ENCODE results near the gene CNTN6. TPM values are rescaled to one million over a fixed set of nuclear protein-coding genes. Genes with fewer than 3 reads are reported as not detected.
A peak's percentile ranks its signal among the peaks of the same experiment; 100 is the strongest.

Gene CNTN6
- 3.5 TPM for total RNA-seq

DNA sequence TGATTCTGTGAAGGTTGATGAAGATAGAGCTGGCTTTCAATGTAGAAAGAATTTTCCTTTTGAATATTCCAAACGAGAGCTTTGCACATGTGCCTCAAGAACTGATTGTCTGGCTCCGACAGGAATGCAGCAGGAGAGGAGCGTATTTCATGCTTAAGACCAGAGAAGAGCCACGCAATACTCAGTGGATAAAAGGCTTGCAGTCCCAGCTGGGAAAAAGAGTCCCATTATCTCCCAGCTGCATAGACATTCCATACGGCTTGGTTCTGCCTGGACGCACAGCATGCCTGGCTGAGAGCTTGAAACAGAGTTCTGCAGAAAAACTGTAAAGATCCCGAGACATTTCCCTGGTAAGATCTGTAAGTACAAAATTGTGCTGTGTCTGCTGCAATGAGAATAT is at the start of gene CNTN6:
Gene CNTN6, plus strand, starts transcription at position 254 of the 400 bp plus-strand sequence. CDS start 54,985 bp downstream, outside the sequence.
- DNase-seq: peak; percentile 43

DNA sequence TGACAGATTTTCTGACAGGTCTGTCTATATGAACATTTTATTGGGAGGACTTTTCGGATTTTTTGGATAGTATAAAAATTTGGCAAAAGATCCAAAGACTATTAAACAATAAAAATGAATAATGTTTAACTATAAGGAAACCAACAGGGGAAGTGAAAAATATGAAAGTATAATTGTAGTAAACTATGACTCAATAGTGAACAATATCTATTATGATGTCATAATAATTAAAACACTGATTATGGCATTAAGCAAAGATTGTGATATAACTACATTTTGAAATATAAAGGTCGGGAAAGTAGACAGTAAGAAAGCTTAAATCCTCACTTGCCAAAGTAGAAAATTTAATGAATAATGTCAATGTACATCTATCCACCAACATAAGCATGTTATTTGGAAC is 44.3 kb upstream of the CNTN6 start:
- no peak for DNase-seq

DNA sequence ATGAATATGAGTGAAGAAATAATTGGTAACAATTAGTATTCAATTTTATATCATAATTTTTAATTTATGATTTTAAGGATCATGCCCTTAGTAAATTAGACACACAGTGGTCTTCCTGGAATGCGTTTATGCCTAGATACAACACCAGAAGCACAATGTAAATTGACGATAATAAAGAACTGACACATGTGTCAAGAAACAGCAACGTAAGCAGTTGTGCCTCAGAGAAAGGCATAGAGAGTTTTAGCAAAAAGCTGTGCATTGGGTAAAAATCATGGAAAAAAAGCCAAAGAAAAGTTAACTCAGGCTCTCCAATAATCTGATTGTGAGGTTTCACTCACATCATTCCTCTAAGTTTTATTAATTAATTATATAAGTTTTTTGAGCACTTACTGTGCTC is 37.0 kb upstream of the CNTN6 start:
- no peak for DNase-seq

DNA sequence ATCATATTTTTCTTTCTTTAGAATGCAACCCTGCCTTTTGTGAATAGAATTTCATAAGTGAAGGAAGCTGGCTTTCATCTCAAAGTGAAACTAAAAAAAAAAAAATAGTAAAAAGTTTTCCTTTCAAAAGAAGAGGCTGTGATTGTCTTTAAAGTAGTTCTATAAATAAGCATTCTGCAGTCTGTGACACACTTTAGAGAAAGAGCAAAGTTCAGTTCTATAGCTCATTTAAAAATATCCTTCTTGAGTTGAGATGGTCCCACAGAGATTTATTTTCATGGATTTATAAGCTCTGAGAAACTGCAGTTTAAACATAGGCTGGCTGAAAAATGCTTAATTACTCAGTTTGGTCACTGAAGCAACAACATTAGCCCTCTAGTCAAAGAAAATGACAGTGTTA is 36.1 kb upstream of the CNTN6 start:
- DNase-seq: peak; percentile 18

DNA sequence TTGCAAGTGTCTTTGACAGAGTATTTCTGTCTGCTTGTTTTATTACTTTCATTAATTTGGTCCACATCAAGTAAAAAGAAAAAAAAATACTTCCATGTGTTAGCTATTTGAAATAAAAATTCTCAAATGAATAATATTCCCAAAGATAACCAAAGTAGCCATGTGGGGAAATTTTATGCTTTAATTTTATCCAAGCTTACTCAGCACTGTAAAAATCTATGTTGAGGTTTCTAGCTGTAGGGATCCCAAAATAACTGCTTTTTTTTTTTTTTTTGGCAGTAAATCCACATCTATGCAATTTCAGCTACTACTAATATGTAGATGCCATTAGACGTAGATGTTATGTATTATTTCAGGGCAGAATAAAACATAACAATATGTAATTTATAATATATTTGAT is 35.4 kb upstream of the CNTN6 start:
- DNase-seq: no peak

DNA sequence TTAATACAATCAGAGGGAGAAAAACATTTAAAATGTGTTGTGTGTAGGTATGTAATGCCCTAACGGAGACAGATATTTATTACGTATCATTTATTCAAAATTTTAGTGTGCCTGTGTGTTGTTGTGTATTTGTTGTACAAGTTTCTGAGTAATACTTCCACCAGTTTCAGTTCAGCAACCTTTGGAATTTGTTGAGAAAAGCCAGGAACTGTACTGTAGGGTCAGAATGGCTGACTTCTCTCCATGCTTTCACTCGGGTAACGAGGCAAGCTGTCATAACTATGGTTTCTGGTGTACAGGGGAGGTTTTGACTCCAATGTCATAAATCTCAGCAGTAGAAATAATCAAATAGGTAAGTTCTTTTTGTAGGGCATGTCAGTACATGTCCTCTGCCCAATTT is 23.8 kb upstream of the CNTN6 start:
- DNase-seq: no peak

DNA sequence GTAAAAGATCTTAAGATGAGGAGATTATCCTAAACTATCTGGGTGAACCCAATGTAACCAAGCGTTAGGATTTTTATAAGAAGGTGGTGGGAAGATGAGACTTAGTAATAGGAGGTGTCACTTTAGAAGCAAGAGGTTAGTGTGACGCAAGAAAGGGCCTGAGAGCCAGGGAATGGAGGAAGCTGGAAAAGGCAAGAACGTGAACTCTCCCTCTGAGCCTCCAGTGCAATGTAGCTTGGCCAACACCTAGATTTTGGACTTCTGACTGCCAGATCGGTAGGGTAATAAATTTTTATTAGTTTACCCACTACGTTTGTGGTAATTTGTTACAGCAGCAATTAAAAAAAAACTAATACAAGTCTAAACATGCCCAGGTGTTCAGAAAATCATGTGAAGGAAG is 20.8 kb upstream of the CNTN6 start:
- no peak for DNase-seq

DNA sequence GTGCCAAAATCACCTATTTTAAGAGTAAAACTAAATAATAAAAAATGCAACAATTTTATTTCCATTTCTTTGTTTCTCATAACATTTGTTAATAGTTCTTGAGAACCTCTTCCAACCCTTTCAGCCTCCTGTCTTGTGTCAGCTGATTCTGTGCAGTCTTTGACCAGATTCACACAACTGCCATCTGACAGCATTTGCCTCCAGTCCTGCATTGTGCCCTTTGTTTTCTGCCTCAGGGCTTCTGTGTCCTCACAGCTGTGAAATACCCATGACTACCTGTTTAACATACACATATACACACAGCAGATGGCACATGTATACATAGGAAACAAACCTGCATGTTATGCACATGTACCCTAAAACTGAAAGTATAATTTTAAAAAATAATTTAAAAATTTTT is 13.2 kb upstream of the CNTN6 start:
- no peak for DNase-seq

DNA sequence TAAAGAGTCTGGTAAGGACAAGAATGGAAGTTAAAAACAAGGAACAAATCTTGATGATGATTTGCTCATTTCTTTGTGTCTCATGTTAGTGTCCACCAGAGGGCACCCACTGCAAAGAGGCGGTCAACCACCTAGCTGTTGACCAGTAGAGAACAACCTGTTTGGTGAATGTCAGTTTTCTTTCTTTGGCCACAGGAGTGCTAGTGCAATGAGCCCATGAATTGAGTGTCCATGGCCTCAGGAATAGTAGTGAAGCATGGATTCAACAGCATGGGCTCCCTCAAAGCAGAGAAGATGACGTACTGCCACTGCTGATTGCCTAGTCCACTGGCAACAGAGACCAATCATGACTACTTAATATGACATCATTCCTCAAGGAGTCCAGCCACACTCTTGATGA is 10.7 kb upstream of the CNTN6 start:
- peak; percentile 54 for DNase-seq

DNA sequence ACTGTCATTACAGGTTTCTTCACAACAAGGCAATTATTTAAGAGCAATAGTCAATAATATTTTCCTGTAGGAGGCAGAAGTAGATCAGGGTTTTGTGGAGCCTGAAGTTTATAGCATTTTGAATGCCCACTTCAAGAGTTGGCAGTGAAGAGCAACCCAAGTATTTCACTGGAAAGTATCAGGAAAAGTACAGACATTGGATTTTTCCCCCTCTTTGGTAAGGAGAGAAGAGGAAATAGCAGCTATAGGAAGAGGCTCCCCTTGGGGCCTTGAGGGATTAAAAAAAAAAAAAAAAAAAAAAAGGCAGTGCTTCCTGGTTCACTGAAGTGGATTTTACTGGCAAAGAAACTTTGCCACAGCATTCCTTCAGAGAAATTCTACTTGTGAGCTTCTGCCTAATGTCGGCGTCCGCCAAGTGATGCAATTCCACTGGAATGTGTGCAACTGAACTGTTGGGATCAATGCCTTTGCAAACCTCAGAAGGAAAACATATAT is 5.7 kb upstream of the CNTN6 start:
- DNase-seq: peak; percentile 82

DNA sequence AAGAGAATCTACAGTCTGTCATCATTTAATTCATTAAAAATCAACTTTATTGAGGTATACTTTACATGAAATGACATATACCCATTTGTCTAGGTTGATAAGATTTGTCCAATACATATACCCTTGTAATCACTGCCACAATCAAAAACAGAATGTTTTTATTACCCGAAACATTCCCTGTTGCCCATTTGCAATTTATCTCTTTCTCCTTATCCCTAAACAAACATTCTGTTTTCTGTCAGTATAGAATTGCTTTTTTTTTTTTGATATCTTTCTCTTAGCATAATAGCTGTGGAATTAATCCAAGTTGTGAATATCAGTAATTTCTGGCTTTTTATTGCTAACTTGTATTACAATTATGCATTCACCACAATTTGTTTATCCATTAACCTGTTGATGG is 4.3 kb upstream of the CNTN6 start:
- DNase-seq: no peak

DNA sequence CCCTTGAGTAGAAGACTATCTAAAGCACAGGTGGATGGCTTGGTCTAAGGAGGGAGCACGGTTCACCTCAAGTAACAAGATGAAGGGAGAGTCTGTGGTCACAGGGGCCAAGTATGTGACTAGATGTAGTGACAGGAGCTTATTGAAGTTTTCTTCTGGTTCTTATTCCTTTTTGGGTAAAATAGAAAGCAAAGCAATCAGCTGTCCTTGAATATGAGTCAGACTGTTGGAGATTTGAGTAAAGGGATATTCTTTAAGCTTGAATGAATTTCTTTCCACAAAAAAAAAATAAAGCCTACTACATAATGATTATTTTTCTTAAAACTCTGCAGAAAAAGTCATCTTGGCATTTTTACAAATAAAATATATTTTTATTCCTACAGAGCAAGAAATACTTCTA is 1.5 kb upstream of the CNTN6 start:
- no peak for DNase-seq

DNA sequence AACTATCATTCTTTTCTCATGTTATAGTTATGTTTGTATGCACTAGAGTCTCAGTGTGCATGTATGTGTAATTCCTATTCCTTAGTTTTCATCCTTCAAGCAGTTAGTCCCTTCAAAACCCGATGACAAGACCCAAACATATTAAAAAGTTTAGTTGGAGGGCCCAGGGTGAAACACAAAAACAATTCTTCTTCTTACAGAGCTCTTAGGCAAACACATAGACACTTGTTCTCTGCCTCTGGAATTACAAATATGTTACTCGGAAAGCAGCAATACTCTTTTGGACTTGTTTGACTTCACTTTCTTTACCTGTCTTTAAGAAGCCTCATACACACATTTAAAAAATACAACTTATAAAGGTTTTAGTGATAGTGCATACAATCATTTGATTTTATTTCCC is 763 bp upstream of the CNTN6 start:
- peak; percentile 24 for DNase-seq

DNA sequence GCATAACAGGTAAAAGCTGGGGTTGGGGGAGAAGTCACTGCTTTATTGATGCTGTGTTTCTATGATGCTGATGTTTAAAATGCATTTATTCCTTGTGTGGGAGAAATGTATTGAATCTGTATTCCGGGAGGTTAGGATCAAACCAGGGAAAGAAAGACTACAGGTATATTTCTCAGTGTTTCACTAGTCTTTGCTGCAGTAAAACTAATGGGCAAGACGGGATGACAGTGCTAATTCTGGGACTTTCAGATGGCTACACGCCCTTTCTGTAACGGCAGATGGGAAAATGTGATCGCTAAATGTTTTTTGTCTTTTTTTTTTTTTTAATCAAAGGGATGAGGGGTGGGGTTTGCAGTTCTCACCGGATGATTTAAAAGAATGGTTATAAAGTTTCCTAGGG is 393 bp downstream of the CNTN6 start:
- no peak for DNase-seq

DNA sequence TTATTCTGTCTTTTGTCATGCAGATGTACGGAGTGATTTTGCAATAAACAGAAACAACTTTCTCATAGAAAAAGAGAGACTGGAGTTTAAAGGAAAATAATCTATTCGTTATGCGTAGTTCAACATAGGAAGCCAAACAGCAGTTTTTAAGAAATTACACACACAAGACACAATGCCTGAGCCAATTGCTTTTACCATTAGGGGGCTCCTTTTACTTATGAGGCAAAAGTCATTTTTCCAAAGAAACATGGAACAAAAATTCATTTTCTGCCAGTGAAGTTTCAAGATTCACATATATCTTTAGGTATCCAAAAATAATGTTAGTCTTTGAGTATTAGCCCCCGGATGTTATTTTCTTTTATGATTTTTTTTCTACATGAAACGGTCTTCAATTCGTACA is 10.7 kb downstream of the CNTN6 start:
- no peak for DNase-seq

DNA sequence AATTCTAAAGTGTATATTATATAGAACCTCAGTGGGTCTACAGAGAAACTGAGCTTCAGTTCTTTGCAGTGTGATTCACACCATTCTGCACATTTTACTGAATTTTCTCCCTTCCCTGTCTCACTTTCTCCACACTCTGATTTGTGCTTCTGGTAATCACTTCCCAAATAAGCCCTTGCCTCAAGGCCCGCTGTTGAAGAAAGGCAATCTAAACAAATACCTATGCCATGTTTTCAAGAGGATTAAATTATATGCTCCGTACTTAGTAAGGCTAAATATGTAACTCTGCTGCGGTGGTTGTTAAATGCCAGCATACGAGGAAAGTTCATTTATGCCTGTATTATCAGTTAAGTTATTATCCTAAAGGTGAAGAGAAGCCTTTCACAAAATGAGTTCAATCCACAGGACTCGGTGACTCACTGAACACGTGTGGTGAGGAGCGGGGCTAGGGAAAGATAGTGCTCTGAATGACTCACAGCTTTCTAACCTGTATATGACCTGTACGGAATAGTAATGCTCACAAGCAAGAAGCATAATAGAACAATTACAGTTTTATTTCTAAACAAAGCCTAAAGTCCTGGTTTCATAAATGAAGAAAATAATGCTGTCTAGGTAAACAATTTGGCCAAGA is 25.1 kb downstream of the CNTN6 start:
- DNase-seq: peak; percentile 9

DNA sequence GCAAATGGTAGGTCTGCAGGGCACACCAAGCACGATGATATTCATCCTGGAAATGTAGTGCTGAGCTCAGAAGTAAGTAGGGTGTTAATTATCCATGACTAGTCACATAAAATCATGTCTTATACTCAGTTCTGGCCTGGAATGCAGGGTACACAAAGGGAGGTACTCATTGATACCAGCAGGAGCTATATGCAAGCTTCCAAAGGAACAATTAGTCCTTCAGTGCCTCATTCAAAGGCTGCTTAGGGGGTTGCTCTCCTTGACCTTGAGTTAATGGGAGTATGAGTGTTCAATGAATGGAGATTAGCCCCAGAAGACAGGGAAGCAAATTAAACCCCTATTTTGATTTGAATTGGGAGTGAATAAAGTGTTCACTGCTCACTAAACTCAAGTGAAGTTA is 38.3 kb downstream of the CNTN6 start:
- DNase-seq: no peak

DNA sequence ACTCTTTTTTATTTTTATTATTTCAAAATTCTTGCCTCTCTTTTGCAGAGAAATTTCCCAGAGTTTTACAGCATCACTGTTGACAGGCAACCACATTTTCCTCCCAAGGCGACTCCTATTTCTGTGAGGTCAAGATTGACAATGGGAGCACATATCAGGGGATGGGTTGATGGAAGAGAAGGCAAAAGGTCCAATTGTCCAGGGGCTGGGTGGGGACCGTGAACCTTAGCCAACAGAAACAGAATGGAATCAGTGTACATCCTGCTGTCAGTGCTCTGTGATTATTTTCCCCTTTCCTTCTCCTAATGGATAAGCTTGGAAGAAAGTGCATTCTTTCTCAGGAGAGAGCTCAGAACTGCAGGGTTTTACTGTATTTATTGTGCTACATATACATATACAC is 42.4 kb downstream of the CNTN6 start:
- no peak for DNase-seq

DNA sequence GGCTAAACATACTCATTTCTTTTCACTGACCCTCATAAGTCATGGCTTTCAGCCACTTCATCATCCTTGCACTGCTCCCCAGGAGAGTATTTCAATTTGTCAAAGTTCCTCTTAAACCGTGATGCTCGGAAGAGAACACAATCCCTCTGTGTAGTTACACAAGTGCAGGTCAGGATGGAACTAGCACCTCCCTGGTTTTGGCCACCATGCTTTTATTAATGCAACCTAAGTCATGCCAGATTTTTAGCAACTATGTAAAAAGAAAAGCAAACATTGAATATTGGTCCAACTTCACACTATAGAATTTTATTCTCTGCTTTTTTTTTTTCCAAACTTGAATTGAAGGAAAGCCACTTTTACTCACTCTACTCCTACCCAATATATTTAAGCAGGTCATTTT is 45.2 kb downstream of the CNTN6 start:
- no peak for DNase-seq

DNA sequence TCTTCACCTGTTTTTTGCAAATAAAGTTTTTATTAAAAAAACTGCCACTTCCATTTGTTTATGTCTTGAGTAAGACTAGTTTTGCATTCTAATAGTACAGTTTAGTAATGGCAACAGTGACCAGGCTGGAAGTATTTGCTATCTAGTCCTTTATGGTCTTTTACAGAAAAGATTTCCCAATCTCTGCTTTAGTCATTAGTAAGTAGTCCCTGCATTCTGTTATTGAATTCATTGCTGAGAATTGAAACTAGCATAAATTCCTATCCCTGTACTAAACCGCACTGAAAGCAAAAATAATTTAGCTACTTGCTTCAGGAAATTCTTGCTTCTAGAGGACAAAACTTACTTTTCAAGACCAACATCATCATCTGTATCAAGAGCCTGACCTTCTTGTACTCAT is 46.2 kb downstream of the CNTN6 start:
- DNase-seq: no peak

DNA sequence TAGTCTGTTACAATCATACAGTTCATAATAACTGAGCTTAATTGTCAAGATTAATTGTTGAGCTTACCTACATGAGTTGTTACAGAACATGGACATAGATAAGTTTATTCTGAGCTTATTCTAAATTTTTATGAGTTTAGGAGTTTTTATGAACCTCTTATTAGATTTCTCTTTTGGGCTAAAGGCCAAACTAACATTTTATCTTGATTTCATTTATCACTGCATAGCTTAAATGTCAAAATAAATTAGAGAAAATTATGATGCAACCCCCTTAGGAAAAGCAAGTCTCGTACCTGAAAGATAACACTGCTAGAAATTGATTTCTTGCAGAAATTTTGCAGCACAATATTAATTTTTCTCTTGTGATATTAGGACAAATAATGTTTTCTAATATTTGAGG is 54.5 kb downstream of the CNTN6 start:
- no peak for DNase-seq

DNA sequence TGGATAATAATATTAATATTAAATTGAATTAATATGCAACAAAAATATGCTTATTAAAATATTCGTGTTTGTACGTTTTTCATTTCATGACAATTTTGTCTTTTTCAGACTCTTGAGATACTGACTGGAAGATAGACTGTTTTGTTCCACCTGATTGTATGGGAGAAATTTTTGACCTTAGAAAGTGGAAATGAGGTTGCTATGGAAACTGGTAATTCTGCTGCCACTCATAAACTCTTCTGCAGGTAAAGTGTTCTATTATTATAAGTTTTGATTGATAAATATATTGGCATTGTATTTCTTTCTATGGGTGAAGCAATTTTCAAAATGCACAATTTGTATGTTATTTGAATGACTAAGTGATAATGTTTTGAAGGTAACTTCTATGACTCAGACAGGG is 55.0 kb downstream of the CNTN6 start:
- DNase-seq: no peak

DNA sequence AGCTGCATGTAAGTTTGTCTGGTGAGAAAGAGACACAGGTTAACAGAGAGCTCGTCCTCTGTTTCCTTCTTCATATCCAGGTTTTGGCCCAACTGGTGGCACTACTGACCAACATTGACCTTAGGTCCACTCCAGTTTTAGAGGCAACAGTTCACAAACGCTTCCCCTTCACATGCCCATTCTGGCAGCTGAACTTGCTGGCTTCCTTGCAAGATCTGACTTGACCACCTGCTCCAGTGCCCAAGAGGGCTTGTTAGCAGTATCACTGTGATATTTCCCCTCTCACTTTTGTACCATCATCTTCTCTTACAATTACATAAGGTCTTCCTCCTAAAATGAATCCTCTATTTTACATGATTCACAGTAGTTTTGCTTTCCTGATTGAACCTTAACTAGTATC is 71.3 kb downstream of the CNTN6 start:
- no peak for DNase-seq

DNA sequence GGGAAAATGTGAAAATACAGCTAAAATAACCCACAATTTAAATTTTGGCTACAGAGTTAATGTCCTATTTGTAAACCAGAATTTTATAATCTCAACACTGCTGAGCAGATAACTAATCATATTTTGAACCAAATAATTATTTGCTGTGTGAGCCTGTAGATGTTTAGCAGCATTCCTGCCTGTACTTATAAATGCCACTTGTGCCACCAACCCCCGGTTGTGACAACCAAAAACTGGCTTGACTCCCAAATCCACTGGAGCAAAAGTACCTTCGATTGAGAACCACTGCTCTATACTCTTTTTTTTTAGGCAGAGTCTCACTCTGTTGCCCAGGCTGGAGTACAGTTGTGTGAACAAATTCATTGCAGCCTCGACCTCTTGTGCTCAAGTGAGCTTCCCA is 78.5 kb downstream of the CNTN6 start:
- no peak for DNase-seq

DNA sequence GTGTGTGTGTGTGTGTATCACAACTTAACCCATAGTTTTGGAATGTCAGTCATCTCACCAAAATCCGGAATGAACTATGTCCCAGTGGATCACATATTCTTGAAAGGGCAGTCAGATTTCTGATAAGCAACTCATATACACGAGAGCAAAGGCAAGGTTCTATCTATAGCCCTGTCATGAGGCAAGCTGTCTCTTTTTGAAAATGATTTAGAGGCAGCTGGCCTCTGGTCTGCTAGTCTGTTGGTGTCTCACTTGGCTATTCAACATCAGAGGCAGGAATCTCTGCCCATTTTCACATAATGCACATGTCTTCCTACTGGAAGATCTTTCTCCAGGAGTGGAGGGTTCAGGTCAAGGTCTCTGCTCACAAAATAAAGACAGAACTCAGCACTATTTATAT is 79.8 kb downstream of the CNTN6 start:
- peak; percentile 4 for DNase-seq
